HL-60 (cell line): ENCODE data around the gene ARHGAP20.

Experiments
- CTCF ChIP-seq: IDR thresholded peaks from one replicate; pipeline ENCODE4 v1.5.1; 2011; ENCODE audit warnings: low read length, control low read depth, inconsistent platforms; ENCODE audit not compliant: insufficient read depth
- POLR2AphosphoS5 ChIP-seq: IDR thresholded peaks from 2 replicates; pipeline ENCODE4 v1.6.1; 2012; ENCODE audit warnings: low read depth

DNA sequence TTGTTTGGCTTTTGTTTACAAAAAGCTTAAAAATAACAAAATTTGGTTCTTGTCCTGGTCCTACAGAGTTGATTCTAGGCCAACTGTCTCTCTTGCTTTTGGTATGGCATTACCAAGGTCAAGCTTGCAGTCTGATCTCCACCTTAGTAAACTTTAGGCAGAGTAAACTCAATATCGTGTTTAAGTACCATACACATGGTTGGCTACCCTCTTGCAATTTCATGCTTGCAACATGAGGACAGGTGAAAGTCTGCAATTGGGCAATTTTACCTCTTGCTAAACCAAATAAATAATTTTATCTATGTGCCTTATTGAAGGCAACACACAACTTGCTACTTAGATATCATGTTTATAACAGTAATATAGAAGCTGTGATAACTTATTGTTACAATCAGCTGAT, 125.1 kb downstream of the ARHGAP20 start:
- TF ChIP-seq CTCF (no peak), POLR2AphosphoS5 (no peak)
